Dendritic cell treated with granulocyte-macrophage colony-stimulating factor and Interleukin-4, amounts not matched to agents 40 ng/mL and 50 ng/mL, for 4 days (primary cell): ENCODE data around the gene MPIG6B.
"Not testable (repeated sequence)": the region's sequence is repeated elsewhere in the genome, so short reads cannot be mapped to it uniquely, and the experiment has no call there.

Source experiments
- H3K27ac Mint-ChIP-seq: one replicate; pipeline ENCODE4 v1.8.0; 2022; ENCODE audit warnings: mild to moderate bottlenecking, mixed read lengths
- H3K27me3 Mint-ChIP-seq: one replicate; pipeline ENCODE4 v1.8.0; 2022; ENCODE audit warnings: mild to moderate bottlenecking, mixed read lengths
- H3K36me3 Mint-ChIP-seq: one replicate; pipeline ENCODE4 v1.8.0; 2022; ENCODE audit warnings: low read depth, mixed read lengths
- H3K4me1 Mint-ChIP-seq: one replicate; pipeline ENCODE4 v1.8.0; 2022; ENCODE audit warnings: low read depth, mixed read lengths
- H3K4me3 Mint-ChIP-seq: one replicate; pipeline ENCODE4 v1.8.0; 2022; ENCODE audit warnings: mild to moderate bottlenecking, moderate library complexity, mixed read lengths
- H3K9me3 Mint-ChIP-seq: one replicate; pipeline ENCODE4 v1.8.0; 2022; ENCODE audit warnings: mixed read lengths
- intact Hi-C: fragments of 100-400 bp; cut with micrococcal nuclease; formaldehyde crosslinking; loops from one replicate; pipeline ENCODE4 v1.15.0; 2022

Gene MPIG6B

GRCh38 chr6:31707701-31708100 is 15.5 kb upstream of the MPIG6B start:
- Mint-ChIP-seq H3K4me1 (peaks cover 45% of the 10 kb centered on the region), H3K27ac (peak overlapping the region; percentile 26), H3K27me3 (no peaks in the 10 kb centered on the region), H3K36me3 (peaks cover 8% of the 10 kb centered on the region), H3K9me3 (no peaks in the 10 kb centered on the region), H3K4me3 (no peak overlapping the region)
- intact Hi-C loops, result no loop called here

- H3K4me1 Mint-ChIP-seq, result peaks cover 44% of the 10 kb centered on the region
- no peak overlapping the region for H3K4me3 Mint-ChIP-seq
- no peaks in the 10 kb centered on the region for H3K27me3 Mint-ChIP-seq
- H3K27ac Mint-ChIP-seq, result no peak overlapping the region
- H3K9me3 Mint-ChIP-seq, result no peaks in the 10 kb centered on the region
- intact Hi-C loops, result no loop called here
- peaks cover 3% of the 10 kb centered on the region for H3K36me3 Mint-ChIP-seq
Measured at GRCh38 chr6:31708224-31708623, 14.9 kb upstream of the MPIG6B start.

- H3K27ac Mint-ChIP-seq, H3K27me3 Mint-ChIP-seq, intact Hi-C loops, H3K9me3 Mint-ChIP-seq, H3K36me3 Mint-ChIP-seq, H3K4me3 Mint-ChIP-seq: not testable (repeated sequence)
- peaks cover 42% of the 10 kb centered on the region for H3K4me1 Mint-ChIP-seq
Measured at GRCh38 chr6:31709157-31709556, 14.0 kb upstream of the MPIG6B start.

GRCh38 chr6:31710523-31711219 is 12.5 kb upstream of the MPIG6B start:
- Mint-ChIP-seq H3K36me3 (no peaks in the 10 kb centered on the region), H3K9me3 (no peaks in the 10 kb centered on the region), H3K4me1 (peaks cover 45% of the 10 kb centered on the region), H3K27me3 (no peaks in the 10 kb centered on the region), H3K27ac (peak overlapping the region; percentile 66), H3K4me3 (peak overlapping the region; percentile 39)
- intact Hi-C loops, result no loop called here

GRCh38 chr6:31711233-31711632 is 11.9 kb upstream of the MPIG6B start:
- Mint-ChIP-seq H3K27ac (peak overlapping the region; percentile 66), H3K4me3 (peak overlapping the region; percentile 39), H3K27me3 (no peaks in the 10 kb centered on the region), H3K36me3 (no peaks in the 10 kb centered on the region), H3K9me3 (no peaks in the 10 kb centered on the region), H3K4me1 (peaks cover 45% of the 10 kb centered on the region)
- intact Hi-C loops, result no loop called here

GRCh38 chr6:31712296-31712695 is 10.9 kb upstream of the MPIG6B start:
- no peaks in the 10 kb centered on the region for H3K36me3 Mint-ChIP-seq
- intact Hi-C loops, result no loop called here
- peaks cover 41% of the 10 kb centered on the region for H3K4me1 Mint-ChIP-seq
- H3K27me3 Mint-ChIP-seq, result no peaks in the 10 kb centered on the region
- no peaks in the 10 kb centered on the region for H3K9me3 Mint-ChIP-seq
- H3K4me3 Mint-ChIP-seq, result no peak overlapping the region
- peak overlapping the region; percentile 66 for H3K27ac Mint-ChIP-seq

GRCh38 chr6:31713465-31713864 is 9.7 kb upstream of the MPIG6B start:
- Mint-ChIP-seq H3K27ac (peak overlapping the region; percentile 43), H3K4me3 (no peak overlapping the region), H3K9me3 (no peaks in the 10 kb centered on the region), H3K27me3 (no peaks in the 10 kb centered on the region), H3K36me3 (no peaks in the 10 kb centered on the region), H3K4me1 (peaks cover 34% of the 10 kb centered on the region)
- intact Hi-C loops, result no loop called here

DNA sequence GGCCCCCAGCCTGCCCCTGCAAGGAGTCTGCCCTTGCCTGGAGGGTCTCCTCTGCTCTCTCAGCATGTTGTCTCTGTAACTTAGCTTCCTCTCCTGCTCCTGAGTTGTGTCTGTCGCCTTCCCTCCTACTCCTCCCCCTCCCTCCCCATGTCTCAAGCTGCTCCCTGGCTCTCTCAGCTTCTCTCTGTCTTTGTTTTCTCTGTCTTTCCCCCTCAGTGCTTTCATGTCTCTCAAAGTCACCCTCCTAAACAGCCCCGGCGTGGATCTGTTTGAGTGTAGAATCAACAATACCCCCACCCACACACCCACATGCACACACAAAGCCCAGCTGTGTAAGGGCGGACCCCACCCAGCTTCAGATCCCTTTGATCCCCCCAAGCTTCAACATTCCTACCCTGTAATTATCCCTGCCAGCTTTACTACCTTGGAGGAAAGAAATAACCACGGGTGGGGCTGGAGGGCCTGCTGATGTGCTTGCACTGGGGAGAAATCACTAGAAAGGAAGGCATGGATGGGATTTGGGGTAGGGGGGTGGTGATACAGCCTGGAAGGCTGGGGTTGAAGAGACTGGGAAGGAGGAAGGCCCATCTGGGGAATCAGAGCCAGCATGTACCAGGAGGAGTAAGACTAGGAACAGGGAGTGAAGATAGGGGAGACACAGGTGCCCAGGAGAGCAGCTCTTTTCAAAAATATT is 9.0 kb upstream of the MPIG6B start:
- Mint-ChIP-seq H3K4me1 (peaks cover 34% of the 10 kb centered on the region), H3K9me3 (no peaks in the 10 kb centered on the region), H3K27me3 (no peaks in the 10 kb centered on the region), H3K27ac (peak overlapping the region; percentile 43), H3K4me3 (no peak overlapping the region), H3K36me3 (no peaks in the 10 kb centered on the region)
- intact Hi-C loops, result no loop called here

DNA sequence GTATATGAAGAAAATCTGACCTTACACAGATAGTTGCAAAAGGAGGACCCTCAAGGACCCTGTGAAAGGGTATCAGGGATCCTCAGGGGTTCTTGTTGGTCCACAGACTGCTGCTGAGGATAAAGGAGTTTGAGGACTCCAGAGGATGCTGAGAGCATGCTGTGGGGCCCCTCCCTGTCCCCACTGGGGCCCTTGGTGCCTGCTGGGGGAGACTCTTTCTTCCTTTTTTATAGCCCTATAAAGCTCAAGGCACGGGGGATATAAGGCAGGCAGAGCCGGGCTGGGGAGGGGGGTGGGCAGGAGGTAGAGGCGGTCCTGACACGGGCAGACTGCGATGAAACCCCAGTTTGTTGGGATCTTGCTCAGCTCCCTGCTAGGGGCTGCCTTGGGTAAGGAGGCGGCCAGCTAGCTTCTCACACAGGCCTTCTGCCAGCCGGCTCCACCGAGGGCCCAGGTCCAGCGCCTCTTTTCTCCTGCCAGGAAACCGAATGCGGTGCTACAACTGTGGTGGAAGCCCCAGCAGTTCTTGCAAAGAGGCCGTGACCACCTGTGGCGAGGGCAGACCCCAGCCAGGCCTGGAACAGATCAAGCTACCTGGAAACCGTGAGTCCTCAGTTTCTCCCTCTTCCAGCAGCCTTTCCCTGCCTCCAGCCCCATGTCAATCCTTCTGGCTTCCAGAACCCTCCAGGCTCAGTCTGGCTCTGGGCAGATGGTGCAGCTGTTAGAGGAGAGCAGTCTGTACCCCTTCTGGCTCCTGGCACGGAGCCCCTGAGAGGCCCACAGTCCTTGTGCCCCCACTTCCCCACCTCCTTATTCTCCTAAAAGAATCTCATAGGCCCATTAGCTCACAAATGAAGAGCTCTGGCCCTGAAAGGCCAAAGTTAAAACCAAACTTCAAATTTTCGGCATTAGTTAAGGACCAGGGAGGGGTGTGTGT is 7.9 kb upstream of the MPIG6B start, which contains the start of gene LY6G6D:
LY6G6D (plus strand) TSS at position 327 of the 937 bp plus-strand sequence; CDS start at position 335, 8 bp downstream.
- H3K36me3 Mint-ChIP-seq, result no peaks in the 10 kb centered on the region
- H3K4me3 Mint-ChIP-seq, result no peak within 1 kb of the TSS
- H3K4me1 Mint-ChIP-seq, result peaks cover 33% of the 10 kb centered on the region
- no peaks in the 10 kb centered on the region for H3K27me3 Mint-ChIP-seq
- peak within 1 kb of the TSS; percentile 43 for H3K27ac Mint-ChIP-seq
- intact Hi-C loops, result no loop called here
- H3K9me3 Mint-ChIP-seq, result no peaks in the 10 kb centered on the region

GRCh38 chr6:31717499-31718222 is 5.5 kb upstream of the MPIG6B start:
- intact Hi-C loops, result no loop called here
- H3K27ac Mint-ChIP-seq, result no peak overlapping the region
- no peaks in the 10 kb centered on the region for H3K9me3 Mint-ChIP-seq
- H3K4me1 Mint-ChIP-seq, result peaks cover 15% of the 10 kb centered on the region
- peaks cover 6% of the 10 kb centered on the region for H3K27me3 Mint-ChIP-seq
- no peaks in the 10 kb centered on the region for H3K36me3 Mint-ChIP-seq
- no peak overlapping the region for H3K4me3 Mint-ChIP-seq

GRCh38 chr6:31718265-31718664 is 4.9 kb upstream of the MPIG6B start:
- intact Hi-C loops, result no loop called here

DNA sequence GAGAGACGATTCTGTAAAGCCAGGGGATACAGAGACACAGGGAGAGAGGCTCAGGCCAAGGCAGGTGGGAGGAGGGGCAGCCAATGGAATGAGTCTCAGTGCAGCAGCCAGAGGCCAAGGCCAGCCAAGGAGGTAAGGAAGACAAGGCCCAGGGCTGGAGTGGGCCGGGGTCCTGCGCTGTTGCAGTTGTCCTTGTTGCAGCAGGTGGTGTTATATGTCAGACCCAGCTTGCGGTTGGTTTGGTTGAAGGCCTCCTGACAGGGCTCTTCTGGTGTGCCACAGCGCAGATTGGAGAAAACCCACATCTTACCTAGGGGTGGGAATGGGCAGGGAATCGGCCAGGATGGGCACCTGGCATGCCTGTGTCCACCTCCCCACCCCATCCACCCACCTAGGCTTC is 4.2 kb upstream of the MPIG6B start:
- peaks cover 3% of the 10 kb centered on the region for H3K36me3 Mint-ChIP-seq

More at GRCh38 chr6:31718265-31718664, 4.9 kb upstream of the MPIG6B start:
- Mint-ChIP-seq H3K4me3 (no peak overlapping the region), H3K9me3 (no peaks in the 10 kb centered on the region), H3K4me1 (peaks cover 18% of the 10 kb centered on the region), H3K36me3 (no peaks in the 10 kb centered on the region), H3K27ac (no peak overlapping the region), H3K27me3 (peaks cover 8% of the 10 kb centered on the region)

GRCh38 chr6:31720196-31720770 is 2.9 kb upstream of the MPIG6B start:
- Mint-ChIP-seq H3K9me3 (no peaks in the 10 kb centered on the region), H3K27ac (no peak overlapping the region), H3K4me3 (no peak overlapping the region), H3K4me1 (peaks cover 30% of the 10 kb centered on the region), H3K27me3 (peaks cover 21% of the 10 kb centered on the region), H3K36me3 (peaks cover 15% of the 10 kb centered on the region)
- intact Hi-C loops, result no loop called here

More for the DNA sequence above, 4.2 kb upstream of the MPIG6B start:
- intact Hi-C loops, result no loop called here
- peaks cover 22% of the 10 kb centered on the region for H3K4me1 Mint-ChIP-seq
- no peak overlapping the region for H3K4me3 Mint-ChIP-seq
- no peaks in the 10 kb centered on the region for H3K9me3 Mint-ChIP-seq
- H3K27me3 Mint-ChIP-seq, result peaks cover 15% of the 10 kb centered on the region
- no peak overlapping the region for H3K27ac Mint-ChIP-seq
